Measurements from ENCODE around the gene C11orf97.
"Not testable (repeated sequence)": the region's sequence is repeated elsewhere in the genome, so short reads cannot be mapped to it uniquely, and the experiment has no call there.

The C11orf97 gene, protein sequence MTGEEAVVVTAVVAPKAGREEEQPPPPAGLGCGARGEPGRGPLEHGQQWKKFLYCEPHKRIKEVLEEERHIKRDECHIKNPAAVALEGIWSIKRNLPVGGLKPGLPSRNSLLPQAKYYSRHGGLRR

DNA sequence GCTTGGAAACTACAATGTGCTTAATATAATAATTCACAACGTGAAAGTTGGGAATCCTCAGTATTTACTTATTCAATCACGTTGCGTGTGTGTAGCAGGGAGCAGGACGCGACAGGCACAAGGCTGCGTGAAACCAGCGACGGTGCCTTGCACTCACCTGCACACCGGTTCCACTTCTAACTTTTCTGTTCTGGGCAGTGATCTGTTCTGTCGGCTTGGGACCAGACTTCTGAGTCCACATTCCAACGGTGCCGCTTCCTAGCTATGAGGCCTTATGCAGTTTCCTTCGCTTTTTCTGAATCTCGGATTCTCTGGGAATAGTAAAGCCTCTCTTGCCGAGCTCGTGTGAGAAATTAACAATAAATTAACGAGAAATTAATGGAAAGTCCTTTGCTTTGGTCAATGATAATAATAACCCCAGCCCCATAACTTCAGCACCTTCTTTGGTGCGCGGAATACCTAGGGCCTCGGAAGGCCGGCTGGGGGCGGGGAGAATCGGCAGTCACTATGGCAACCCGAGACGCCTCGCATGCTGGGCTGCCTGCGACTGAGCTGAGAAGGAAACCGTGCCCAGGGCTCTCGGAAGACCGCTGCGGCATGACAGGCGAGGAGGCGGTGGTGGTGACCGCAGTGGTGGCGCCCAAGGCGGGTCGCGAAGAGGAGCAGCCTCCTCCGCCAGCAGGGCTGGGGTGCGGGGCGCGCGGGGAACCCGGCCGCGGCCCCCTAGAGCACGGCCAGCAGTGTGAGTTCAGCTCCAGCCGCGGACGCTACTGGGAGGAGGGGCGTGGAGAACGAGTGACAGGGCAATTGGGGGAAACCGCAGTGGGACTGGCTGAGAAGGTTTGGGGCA is at the start of gene C11orf97:
TSS of gene C11orf97 (plus strand) at position 530 of the 850 bp plus-strand sequence. CDS start at position 598, 68 bp downstream.
- peak; percentile 37 to 59 for DNase-seq

DNA sequence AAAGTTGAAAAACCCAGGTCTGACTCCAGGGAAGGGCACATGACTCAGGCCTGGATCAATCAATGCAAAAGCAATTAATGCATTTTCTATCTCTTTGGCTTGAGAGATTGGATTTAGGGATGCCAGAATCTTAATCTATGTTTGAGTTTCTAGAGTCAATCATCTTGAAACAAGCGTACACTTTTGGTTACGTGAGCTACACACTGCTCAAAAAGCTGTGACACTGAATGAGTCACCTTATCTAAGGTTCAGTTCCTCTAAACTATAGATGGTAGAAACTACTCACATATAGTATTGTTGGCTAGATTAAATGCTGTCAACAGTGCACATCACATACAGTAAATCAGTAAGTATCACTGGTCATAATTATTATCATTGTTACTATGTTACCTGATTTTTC is 42.8 kb upstream of the C11orf97 start:
- no peak for DNase-seq

DNA sequence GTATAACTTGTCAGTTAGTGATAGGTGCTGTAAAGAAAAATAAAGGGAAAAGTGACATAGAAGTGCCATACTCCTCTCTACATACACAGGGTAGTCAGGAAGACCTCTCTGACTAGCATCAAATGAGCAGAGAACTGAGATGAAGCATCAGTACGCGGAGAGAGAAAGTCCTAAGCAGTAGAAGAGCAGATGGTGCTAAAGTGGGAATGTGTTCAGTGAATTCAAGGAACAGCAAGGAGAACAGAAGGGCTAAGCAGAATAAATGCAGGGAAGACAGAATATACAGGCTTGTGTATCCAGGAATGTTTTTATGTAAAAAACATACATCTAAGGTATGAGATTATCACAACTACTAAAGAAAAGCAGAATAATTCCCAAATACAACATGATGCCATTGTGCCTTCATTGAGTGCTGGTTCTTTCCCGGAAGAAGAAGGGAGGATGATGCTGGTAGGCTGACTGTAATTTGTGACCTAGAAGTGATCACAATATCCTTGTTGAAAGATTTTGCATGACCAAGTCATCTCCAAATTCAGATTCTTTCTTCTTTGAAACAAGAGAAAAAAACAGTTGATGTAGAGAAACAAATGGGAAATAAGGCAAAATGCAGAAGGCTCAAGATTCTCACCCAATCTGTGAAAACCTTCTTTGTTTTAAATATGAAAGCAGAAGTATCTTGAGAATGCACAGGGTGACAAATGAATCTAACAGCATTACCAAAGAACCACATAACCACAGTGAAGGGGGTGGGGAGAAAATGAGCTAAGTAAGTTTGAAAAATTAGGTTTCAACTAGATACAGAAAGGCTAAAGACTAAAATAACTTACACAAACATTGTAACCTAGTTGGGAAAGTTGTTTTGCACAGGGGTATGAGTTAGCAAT is 39.1 kb upstream of the C11orf97 start:
- no peak for DNase-seq

DNA sequence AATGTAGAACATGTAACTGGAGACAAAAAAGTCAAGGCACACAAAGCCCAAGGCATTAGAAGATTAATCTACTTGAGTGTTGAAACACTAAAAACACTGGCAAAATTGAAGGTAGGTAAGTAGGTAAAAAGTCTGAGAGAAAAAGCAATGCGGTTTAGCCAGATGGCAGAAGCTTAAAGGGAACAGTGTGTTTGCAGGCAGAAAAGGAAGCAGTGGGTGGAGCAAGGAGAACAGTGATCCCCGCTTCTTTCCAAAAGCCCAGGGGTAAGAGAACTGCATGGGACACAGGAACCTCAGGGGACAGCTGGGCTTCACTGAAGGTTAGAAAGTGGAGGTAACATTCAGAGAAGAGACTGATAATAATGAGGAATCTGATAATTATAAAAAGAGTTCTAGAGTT is 34.6 kb upstream of the C11orf97 start:
- DNase-seq: no peak

DNA sequence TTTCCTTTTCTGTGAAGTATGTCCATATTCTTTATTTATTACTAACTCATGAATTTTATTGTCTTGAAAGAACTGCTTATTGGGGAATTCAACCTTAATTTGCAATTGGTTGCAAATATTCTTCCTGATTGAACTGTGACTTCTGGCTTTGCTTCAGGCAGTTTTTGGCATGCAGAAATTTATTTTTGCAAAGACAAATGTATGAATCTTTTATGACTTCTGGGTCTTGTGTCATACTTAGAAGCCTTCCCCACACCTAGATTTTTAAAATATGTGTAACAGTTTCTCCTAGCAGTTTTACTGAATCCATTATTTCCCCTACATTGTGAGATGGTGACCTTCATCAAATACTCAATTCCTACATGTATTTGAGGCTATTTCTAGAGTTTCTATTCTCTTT is 30.9 kb upstream of the C11orf97 start:
- no peak for DNase-seq

DNA sequence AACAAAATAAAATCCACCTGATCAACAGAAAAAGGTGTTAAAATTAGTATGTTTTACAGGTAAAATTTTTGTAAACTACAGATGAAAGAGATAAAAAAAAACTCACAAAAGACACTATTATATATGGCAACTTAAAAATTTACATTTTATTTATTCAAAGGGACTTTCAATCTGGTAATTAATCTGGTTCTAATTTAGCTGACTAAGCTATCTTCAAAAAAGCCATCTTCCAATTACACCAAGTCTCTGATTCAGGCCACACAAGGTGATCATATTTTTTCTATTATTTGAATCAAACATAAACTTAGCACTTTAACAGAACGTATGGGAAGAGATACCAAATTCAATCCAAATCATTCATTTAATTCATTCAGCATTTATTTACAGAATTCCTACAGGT is 26.2 kb upstream of the C11orf97 start:
- DNase-seq: no peak

DNA sequence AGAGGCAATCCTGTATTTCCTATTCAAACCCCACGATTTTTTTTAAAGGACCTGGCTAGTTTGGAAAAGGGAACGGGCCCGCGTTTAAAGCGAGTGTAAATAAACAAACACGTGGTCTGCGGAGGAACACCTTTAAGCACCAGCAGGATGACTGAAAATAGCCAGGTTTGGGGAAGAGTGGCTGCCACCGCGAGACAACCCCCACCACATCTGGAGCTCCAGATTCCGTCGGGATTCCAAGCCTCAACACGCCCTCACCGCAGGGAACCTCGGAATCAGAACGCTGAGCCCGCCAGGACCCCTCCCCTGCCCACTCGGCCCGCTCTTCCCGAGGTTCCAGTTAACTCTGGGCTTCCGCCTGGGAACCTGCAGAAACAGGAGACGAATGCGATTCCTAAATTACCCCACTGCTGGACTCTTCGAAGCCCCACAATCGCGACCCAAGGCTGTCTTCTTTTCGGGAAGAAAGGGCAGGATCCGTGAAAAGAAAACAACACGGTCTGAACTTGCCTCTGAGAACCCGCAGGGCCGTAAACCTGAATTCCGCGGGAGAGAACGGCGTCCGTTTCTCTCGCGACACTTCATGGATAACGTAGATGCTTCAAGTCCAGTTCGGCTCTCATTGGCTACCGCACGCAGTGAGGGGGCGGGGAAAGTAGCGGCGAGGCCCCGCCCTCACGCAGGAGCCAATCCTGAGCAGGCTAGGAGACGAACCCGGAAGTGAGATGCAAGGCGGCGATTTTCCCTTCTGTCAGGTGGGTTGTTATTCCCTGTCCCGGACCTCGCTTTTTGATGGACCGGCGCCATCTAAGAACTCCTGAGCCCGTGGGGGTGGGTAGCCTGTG is 18.8 kb upstream of the C11orf97 start, which contains the start of the genes ANKRD49 and MRE11:
TSS of gene ANKRD49 (plus strand) at position 704 of the 845 bp plus-strand sequence. CDS start 2,710 bp downstream, outside the sequence.
TSS of gene MRE11 (minus strand) at position 564 of the 845 bp plus-strand sequence. CDS start 1,043 bp downstream, outside the sequence.
- DNase-seq: peak; percentile 92 to 95

DNA sequence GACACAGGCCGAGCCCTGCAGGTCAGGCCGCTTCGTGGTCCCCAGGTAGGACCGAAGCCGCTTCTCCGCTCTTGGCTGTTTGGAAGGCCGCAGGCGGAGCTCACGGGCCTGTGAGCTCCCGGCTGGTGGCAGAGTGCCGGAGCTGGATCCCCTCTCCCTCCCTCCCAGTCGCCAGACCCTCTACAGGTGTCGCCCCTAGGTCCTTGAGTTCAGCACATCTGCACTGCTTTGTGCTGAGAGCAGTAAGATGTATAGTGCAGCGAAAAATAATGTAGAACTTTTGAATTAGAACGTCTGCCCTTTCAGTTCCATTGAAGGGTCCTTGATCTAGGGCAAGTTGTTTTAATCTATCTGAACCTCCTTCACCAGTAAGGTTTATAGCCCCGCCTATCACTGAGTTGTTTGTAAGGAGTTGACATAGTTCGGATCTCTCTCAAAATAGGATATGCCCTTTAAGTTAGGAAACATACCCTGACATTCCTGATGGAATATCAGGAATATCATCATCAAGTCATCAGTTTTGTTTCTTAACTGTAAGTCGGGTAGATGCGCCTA is 18.1 kb upstream of the C11orf97 start:
- DNase-seq: no peak

DNA sequence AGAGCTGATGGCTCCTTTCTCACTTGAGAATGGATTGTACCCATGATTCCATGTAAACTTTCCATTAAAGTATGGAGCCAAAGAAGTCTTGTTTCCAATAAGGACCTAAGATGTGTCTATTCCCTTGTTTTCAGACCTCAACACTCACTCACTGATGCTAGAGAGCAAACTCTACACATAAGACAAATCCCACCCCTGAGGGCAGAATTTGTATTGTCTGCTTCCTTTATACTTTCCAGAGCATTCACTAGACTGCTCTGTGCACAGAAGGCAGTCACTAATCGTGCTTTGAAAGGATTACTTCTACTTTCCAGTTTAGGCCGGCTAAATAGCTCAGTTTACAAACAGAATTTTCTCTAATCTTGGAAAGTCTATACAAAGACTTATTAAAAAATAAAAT is 12.1 kb upstream of the C11orf97 start:
- no peak for DNase-seq

DNA sequence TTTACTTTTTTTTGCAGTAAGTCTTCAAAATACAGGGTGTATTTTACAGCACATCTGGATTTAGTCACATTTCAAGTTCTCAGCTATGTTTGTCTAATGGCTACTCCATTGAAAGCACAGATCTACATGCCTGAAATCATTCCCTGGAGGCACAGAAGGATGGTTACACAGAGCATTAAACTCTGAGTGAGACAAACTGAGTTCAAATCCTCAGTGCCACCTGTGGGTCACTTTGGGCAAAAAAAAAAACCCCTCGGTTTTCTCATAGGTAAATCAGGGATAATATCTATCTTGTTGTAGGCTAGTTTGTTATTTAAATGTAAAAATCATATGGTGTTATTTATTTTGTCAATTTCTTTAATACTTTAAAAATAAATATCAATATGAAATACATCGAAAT is 10.7 kb upstream of the C11orf97 start:
- no peak for DNase-seq

DNA sequence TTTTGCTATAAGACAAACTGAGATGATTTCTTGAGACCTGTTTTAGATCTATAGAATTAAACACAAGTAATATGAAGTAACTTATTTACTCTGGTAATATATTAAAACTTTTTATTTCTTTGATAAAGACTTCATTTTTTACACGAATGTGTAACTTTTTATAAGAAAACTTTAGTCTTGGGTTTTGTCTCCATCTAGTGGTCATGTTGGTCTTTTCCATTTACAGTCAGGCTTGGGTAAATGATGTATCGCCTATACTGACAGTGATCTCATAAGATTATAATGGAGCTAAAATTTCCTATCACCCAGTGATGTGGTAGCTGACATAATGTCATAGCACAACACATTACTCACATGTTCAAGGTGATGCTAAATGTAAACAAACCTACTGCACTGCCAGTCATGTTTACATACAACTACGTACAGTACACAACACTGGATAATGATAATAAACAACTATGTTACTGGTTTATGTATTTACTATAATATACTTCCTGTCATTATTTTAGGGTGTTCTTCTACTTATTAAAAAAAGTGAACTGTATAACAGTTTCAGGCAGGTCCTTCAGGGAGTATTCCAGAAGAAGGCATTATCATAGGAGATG is 7.5 kb upstream of the C11orf97 start:
- peak in 1 of 2 donors; percentile 7 for DNase-seq

DNA sequence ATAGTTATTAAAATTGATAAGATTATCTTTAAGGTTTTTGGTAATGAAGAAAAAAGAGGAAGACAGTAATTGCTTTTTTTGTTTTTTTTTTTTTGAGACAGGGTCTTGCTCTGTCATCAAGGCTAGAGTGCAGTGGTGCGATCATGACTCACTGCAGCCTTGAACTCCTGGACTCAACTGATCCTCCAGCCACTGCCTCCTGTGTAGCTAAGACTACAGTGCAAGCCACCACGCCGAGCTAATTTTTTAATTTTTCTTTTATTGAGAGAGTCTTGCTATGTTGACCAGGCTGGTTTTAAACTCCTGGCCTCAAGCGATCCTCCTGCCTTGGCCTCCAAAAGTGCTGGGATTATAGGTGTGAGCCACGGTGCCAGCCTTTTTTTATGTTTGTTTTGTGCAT is 5.7 kb upstream of the C11orf97 start:
- not testable (repeated sequence) for DNase-seq

DNA sequence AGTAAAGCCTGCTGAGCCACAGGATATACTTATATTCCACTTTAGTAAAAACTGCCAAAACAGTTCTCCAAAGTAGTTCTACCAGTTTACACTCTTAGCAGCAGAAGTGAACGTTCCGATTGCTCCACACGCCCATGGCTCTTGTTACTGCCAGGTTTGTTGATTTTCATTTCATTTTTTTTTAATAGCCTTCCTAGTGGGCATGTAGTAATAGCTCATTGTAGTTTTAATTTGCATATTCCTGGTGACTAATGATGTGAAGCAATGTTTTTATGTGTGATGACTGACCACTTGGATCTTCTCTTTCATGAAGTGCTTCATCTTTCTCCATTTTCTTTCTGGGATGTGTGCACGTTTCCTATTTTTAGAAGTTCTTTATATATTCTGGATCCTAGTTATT is 4.8 kb upstream of the C11orf97 start:
- DNase-seq: no peak

DNA sequence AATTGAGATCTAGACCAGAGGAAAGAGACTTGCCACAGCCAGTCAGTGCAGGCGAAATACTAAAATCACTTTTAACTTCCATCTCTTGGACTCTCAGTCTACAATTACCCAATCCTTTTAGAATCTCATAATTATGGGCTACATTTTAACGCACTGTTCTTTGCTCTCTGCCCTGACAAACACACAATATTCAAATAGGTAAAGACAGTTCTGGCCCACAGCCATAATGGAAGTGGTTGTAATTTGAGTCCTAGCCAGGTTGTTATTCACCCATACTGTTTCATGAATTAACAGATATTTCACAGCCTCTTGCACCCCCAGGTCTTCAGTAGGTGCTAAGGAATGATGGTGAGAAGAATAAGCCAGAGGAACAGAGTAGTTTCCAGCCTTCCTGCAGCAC is 830 bp downstream of the C11orf97 start:
- no peak for DNase-seq

DNA sequence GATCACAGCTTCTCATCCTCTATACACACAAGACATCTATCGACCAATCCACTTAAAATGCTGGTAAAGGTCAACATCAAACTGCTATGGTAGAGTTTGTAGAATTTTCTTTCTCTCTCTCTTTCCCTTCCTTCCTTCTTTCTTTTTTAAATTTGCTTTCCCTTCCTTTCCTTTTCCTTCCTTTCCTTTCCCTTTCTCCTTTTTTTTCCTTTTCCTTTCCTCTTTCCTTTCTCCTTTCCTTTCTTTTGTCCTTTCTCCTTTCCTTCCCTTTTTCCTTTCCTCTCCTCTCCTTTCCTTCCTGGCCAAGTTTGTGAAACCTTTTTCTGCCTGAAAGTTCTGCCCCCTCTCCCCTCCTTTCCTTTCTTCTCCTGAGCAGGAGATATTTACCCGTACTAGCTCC is 3.1 kb downstream of the C11orf97 start:
- no peak for DNase-seq

DNA sequence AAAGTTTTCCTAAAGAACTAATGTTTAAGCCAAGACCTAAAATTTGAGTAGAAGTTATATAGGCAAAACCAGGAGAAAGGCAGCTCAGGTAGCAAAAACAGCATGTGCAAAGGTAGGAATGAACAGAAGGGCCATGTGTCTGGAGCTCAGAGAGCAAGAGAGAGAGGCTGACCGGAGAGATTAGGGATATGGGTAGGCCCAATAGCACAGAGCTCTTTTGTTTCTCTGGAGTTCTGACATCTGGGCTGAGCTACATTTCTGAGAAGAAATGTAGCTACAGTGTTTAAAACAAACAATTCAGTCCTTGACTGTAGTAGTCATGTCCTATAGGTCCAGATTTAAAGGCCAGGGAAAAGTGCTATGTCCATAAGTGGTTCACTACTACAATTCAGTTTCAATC is 4.5 kb downstream of the C11orf97 start:
- no peak for DNase-seq

DNA sequence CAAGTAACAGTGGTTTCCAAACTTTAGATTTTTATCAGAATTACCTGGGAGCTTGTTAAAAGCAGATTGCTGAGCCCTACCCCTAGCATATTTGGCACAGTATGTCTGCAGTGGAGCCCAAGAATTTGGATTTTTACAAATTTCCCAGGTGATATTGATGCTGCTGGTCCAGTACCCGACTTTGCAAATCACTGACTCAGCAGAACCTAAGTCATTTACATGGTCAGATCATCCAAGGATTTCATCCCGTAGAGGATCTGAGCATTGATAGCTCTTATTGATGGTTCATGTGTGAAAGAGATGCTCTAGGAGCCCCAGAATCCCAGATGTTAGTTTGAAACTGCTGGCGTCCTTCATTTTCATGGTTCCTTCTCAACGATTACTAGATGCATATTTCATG is 6.0 kb downstream of the C11orf97 start:
- DNase-seq: no peak

DNA sequence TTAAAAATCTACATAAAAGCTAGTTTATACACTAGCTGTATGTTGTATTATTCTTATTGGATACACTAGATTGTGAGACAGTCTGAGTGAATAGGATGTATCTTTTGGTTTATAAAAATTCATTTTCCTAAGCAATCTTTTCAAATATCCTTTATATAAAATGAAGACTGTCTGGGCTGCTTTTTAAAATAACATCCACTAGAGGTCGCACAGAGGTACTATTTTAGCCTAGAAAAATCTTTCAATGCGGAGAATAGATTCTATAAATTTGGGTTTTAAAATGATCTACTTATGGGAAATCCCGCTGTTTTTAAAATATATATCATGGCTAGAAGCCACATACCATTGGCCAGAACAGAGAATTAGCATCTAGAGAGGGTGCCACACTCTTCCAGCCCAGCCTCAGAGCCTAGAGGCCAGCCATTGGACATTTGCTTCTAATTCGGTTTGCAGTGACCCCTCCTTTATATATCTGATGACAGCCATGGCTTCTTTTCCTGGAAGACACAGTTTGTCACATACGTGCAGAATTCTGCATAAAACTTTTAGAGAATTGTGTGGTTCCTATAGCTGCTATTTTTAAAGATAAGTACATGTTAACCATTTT is 7.3 kb downstream of the C11orf97 start:
- DNase-seq: peak in 1 of 2 donors; percentile 28

DNA sequence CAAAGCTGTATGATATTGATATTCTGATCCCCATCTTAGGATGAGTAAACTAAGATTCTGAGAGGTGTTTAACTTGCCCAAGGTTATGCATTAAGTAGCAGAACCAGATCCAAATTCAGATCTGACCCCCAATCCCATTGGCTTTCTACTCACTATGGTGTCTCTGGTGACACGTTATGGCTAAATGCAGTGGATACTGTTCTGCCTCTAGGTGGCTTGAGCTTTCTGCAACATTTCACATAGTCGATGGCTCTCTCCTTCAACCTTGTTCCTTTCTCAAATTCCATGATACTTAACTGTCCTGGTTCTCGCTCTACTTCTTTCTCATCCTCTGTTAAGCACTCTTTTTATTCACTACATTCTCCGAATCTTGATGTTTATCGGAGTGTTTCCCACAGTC is 9.4 kb downstream of the C11orf97 start:
- DNase-seq: no peak

DNA sequence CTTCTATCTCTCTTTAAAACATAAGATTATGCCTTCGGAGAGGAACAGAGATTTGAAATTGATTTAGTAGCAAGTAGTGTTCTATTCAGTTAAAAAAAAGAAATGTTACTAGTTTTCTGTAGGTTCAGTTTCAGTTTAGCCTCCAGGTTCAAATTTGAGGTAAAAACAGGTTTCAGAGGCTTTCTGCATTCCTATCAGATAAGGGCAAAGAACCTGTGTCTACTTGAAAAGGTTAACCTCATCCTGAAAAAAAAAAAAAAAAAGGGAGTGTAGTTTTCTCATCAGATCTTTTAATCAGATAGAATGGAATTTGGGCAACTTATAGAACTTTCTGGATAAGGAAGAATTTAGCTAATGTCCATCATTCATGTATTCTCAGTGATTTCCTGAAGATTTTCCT is 12.1 kb downstream of the C11orf97 start:
- DNase-seq: no peak

Measured in activated CD4-positive, alpha-beta T cell treated with anti-CD3 and anti-CD28 coated beads for 4 hours (primary cell).